ENCODE measurements around the gene TRPC4AP. TPM values are rescaled to one million over a fixed set of nuclear protein-coding genes. Genes with fewer than 3 reads are reported as not detected.

The TRPC4AP gene
- total and polyA plus RNA-seq, 2 of the 8 experiments (the other 6 are each of a cell fraction or from before 2014, with no cell fraction given): 73.1 to 74.8 TPM

DNA sequence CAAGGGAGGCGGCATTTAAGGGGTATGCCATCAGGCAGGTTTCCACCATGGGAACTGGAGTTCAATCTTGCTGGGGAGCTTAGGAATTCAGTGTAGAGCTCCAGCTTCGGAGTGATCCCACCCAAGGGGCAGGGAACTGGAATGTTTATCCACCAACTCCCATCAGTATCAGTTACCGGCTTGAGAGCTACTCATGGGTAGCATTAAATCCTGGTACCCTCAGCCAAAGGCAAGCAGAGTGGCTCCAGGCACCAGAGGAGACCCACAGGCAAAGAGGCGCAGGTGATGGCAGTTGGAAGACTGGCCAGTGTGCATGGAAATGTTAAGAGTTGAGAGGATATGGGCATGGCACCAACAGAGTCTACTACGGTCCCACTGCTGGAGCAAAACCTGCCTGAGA lies 40.4 kb upstream of the TRPC4AP start (continued):
- TF ChIP-seq KDM4A (IDR thresholded peaks at IDR 0.05; ENCODE audit: low read depth, low read length, severe bottlenecking) (no peak), FOSL1 (IDR thresholded peaks at IDR 0.05; ENCODE audit: insufficient read depth, low read depth, low read length) (no peak), CBX5 (IDR thresholded peaks at IDR 0.05; ENCODE audit: low read depth, low read length) (no peak), SIN3A (conservative IDR thresholded peaks at IDR 0.05 in 1 of 2, IDR thresholded peaks at IDR 0.05 in 1 of 2; ENCODE audit: low read depth in 1 of 2, low read length in 2 of 2) (no peak), GABPA (IDR thresholded peaks at IDR 0.05; ENCODE audit: borderline replicate concordance, insufficient read depth, low read length) (no peak)
- TF ChIP-seq, protein P1, sequence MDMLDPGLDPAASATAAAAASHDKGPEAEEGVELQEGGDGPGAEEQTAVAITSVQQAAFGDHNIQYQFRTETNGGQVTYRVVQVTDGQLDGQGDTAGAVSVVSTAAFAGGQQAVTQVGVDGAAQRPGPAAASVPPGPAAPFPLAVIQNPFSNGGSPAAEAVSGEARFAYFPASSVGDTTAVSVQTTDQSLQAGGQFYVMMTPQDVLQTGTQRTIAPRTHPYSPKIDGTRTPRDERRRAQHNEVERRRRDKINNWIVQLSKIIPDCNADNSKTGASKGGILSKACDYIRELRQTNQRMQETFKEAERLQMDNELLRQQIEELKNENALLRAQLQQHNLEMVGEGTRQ (IDR thresholded peaks at IDR 0.05; ENCODE audit: low read length): no peak

All from H1 (cell line).